ENCODE results near the gene SLC39A9.
"Not testable (repeated sequence)": the region's sequence is repeated elsewhere in the genome, so short reads cannot be mapped to it uniquely, and the experiment has no call there.

The SLC39A9 gene

GRCh38 chr14:69428289-69428998 lies 30.0 kb downstream of the SLC39A9 start:
- DNase-seq, result no peak

GRCh38 chr14:69429643-69430042 lies 31.2 kb downstream of the SLC39A9 start:
- DNase-seq, result no peak

GRCh38 chr14:69430306-69430939 lies 31.9 kb downstream of the SLC39A9 start:
- DNase-seq, result no peak

- no peak for DNase-seq
Observed at GRCh38 chr14:69432364-69432763, 33.9 kb downstream of the SLC39A9 start.

GRCh38 chr14:69439521-69440270 lies 41.2 kb downstream of the SLC39A9 start:
- DNase-seq, result no peak

- DNase-seq, result no peak
Observed at GRCh38 chr14:69441948-69442347, 43.5 kb downstream of the SLC39A9 start.

- DNase-seq, result no peak
Observed at GRCh38 chr14:69443296-69443805, 44.9 kb downstream of the SLC39A9 start.

GRCh38 chr14:69449216-69449615 lies 50.7 kb downstream of the SLC39A9 start:
- DNase-seq, result no peak

- DNase-seq, result no peak
Observed at GRCh38 chr14:69451941-69452340, 53.4 kb downstream of the SLC39A9 start.

- no peak for DNase-seq
Observed at GRCh38 chr14:69458350-69458749, 59.9 kb downstream of the SLC39A9 start.

- no peak for DNase-seq
Observed at GRCh38 chr14:69459122-69459521, 60.6 kb downstream of the SLC39A9 start.

- peak in 1 of 2 experiments; percentile 62 for DNase-seq
Observed at GRCh38 chr14:69460093-69460701, 61.7 kb downstream of the SLC39A9 start.

- DNase-seq, result no peak
Observed at GRCh38 chr14:69464379-69464778, 65.9 kb downstream of the SLC39A9 start.

- no peak for DNase-seq
Observed at GRCh38 chr14:69464829-69465228, 66.3 kb downstream of the SLC39A9 start.

- no peak for DNase-seq
Observed at GRCh38 chr14:69468949-69469348, 70.5 kb downstream of the SLC39A9 start.

- no peak for DNase-seq
Observed at GRCh38 chr14:69471436-69471835, 72.9 kb downstream of the SLC39A9 start.

GRCh38 chr14:69471916-69472315 lies 73.4 kb downstream of the SLC39A9 start:
- DNase-seq, result no peak

GRCh38 chr14:69473260-69473659 lies 74.8 kb downstream of the SLC39A9 start:
- no peak for DNase-seq

GRCh38 chr14:69473946-69474345 lies 75.5 kb downstream of the SLC39A9 start:
- DNase-seq, result no peak

- DNase-seq, result no peak
Observed at GRCh38 chr14:69475194-69475818, 76.8 kb downstream of the SLC39A9 start.

- not testable (repeated sequence) for DNase-seq
Observed at GRCh38 chr14:69476824-69477450, 78.4 kb downstream of the SLC39A9 start.

- DNase-seq, result not testable (repeated sequence)
Observed at GRCh38 chr14:69478055-69478454, 79.6 kb downstream of the SLC39A9 start.

Measured in cerebellar nuclear complex (tissue), 1 donor.